Stimulated activated naive CD8-positive, alpha-beta T cell treated with anti-CD3 and anti-CD28 coated beads, Interleukin-15, Interleukin-2, amounts not matched to agents 100 ng/mL and 50 ng/mL, for 24 hours (primary cell): Measurements from ENCODE around the gene TMEM131.

Source experiments
- H3K27ac Mint-ChIP-seq: one replicate; pipeline ENCODE4 v1.8.0; 2021; ENCODE audit warnings: mild to moderate bottlenecking, mixed read lengths
- H3K27me3 Mint-ChIP-seq: one replicate; pipeline ENCODE4 v1.8.0; 2021; ENCODE audit warnings: mixed read lengths
- H3K36me3 Mint-ChIP-seq: one replicate; pipeline ENCODE4 v1.8.0; 2021; ENCODE audit warnings: low read depth, mixed read lengths
- H3K4me1 Mint-ChIP-seq: one replicate; pipeline ENCODE4 v1.8.0; 2021; ENCODE audit warnings: low read depth, mixed read lengths
- H3K4me3 Mint-ChIP-seq: one replicate; pipeline ENCODE4 v1.8.0; 2021; ENCODE audit warnings: mild to moderate bottlenecking, mixed read lengths
- H3K9me3 Mint-ChIP-seq: one replicate; pipeline ENCODE4 v1.8.0; 2021; ENCODE audit warnings: mixed read lengths

TMEM131 gene

DNA sequence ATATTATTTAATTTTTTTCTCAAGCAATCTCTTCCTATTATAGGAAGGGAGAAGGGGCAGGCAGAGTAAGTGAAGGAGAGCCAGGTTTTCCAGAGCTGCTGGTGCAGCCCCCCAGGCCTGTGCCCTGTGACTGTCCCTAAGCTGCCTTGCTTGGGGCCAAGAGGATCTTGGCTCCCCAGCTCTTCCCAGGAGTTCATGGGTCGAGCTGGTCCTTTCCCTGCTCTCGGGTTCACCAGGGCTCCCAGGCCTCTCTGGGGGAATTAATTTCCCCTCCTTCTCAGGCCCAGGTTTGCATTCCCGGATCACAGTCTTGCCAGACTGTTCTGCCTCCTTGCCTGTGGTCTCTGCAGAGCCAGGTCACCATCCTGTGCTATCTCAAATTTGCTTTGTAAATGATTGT is 12.7 kb upstream of the TMEM131 start:
- H3K36me3 Mint-ChIP-seq = no peaks in the 10 kb centered on the region
- no peaks in the 10 kb centered on the region for H3K9me3 Mint-ChIP-seq
- no peak overlapping the region for H3K27ac Mint-ChIP-seq
- H3K4me1 Mint-ChIP-seq = peaks cover 35% of the 10 kb centered on the region
- H3K27me3 Mint-ChIP-seq = no peaks in the 10 kb centered on the region
- H3K4me3 Mint-ChIP-seq = no peak overlapping the region

GRCh38 chr2:98006378-98006777 is 10.6 kb upstream of the TMEM131 start:
- Mint-ChIP-seq H3K27ac (no peak overlapping the region), H3K27me3 (no peaks in the 10 kb centered on the region), H3K36me3 (no peaks in the 10 kb centered on the region), H3K4me3 (no peak overlapping the region), H3K4me1 (peaks cover 17% of the 10 kb centered on the region), H3K9me3 (no peaks in the 10 kb centered on the region)

- Mint-ChIP-seq H3K27ac (no peak overlapping the region), H3K4me3 (no peak overlapping the region), H3K27me3 (no peaks in the 10 kb centered on the region)
These were observed 8.9 kb upstream of the TMEM131 start for GRCh38 chr2:98004613-98005012.

DNA sequence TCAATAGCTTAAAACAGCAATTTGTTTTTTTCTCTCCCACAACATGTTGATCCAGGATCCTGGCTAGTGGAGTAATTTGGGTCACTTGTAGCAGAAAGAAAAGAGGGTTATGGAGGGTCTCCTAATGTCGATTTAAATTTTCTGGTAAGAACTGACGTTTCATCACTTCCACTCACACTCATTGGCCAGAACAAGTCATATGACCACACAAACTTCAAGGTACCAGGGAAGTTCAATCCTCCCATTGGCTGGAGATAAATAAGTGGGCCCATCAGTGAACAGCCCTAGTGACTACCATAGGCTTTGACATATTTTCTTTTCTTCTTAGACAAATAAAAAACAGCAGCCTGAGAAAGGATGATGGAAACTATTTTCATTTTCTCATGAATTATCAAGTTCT is 8.3 kb upstream of the TMEM131 start:
- Mint-ChIP-seq H3K27ac (no peak overlapping the region), H3K4me3 (no peak overlapping the region), H3K9me3 (no peaks in the 10 kb centered on the region), H3K36me3 (no peaks in the 10 kb centered on the region), H3K27me3 (no peaks in the 10 kb centered on the region), H3K4me1 (no peaks in the 10 kb centered on the region)

More at GRCh38 chr2:98004613-98005012, 8.9 kb upstream of the TMEM131 start:
- Mint-ChIP-seq H3K36me3 (no peaks in the 10 kb centered on the region), H3K4me1 (peaks cover under 1% of the 10 kb centered on the region), H3K9me3 (no peaks in the 10 kb centered on the region)

DNA sequence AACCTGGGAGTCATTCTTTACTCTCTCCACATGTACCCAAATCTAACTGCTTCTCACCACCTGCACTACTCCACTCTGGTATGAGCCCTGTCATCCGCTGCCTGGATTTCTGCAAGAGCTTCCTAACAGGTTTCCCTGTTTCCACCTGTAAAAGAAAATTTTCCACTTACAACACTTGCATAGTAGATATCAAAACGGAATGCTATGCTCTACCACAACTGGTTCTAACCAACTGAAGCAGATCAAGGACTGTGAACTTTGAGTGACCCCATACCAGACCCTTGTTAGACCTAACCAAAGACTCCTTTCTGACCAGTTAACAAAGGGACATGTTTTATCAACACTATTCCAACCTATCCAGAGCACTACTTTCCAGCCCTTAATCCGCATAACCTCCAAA is 3.8 kb upstream of the TMEM131 start:
- no peaks in the 10 kb centered on the region for H3K36me3 Mint-ChIP-seq
- no peaks in the 10 kb centered on the region for H3K9me3 Mint-ChIP-seq
- no peak overlapping the region for H3K4me3 Mint-ChIP-seq
- H3K4me1 Mint-ChIP-seq = peaks cover 8% of the 10 kb centered on the region
- H3K27me3 Mint-ChIP-seq = no peaks in the 10 kb centered on the region
- H3K27ac Mint-ChIP-seq = no peak overlapping the region

GRCh38 chr2:97998431-97999005 is 2.8 kb upstream of the TMEM131 start:
- Mint-ChIP-seq H3K9me3 (no peaks in the 10 kb centered on the region), H3K36me3 (no peaks in the 10 kb centered on the region), H3K27me3 (no peaks in the 10 kb centered on the region), H3K4me1 (peaks cover 17% of the 10 kb centered on the region), H3K4me3 (no peak overlapping the region), H3K27ac (no peak overlapping the region)

GRCh38 chr2:97997784-97998392 is 2.1 kb upstream of the TMEM131 start:
- Mint-ChIP-seq H3K27ac (no peak overlapping the region), H3K4me1 (peaks cover 23% of the 10 kb centered on the region), H3K36me3 (peaks cover 4% of the 10 kb centered on the region), H3K27me3 (no peaks in the 10 kb centered on the region), H3K4me3 (no peak overlapping the region), H3K9me3 (no peaks in the 10 kb centered on the region)

GRCh38 chr2:97996679-97997078 is 931 bp upstream of the TMEM131 start:
- Mint-ChIP-seq H3K9me3 (no peaks in the 10 kb centered on the region), H3K4me3 (peak overlapping the region; percentile 82), H3K27ac (peak overlapping the region; percentile 85)

DNA sequence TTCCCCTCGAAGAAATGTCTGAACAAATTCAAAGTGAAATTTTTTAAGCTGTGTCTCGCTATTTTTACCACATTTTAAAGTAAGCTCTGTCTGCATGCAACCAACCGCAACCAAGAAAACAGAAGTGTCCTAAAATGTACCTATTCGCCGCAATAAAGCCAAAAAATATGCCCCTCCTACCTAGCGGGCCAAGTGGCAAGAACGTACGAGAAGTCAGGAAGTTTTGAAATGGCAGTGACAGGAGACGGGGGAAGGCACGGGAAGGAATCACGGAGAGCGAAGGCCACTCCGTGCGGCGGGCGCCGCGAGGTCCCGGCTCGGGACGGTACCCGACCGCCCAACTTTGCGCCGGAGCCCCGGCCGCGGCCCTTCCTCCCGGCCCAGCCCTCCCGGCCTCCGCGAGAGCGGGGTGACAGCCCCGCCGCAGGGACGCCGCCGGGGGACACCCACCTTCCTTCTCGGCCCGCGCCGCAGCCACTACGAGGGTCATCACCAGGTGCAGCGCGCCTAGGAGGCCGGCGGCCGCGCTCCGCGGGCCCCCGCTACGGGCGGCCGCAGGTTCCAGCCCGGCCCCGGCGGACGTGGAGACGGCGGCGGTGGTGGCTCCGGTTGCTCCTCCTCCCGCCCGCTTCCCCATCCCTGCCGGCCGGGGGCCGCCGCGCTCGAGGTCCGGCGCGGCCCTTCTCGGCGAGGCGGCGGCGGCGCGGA is 568 bp downstream of the TMEM131 start:
- Mint-ChIP-seq H3K9me3 (no peaks in the 10 kb centered on the region), H3K4me1 (peaks cover 45% of the 10 kb centered on the region), H3K27me3 (no peaks in the 10 kb centered on the region), H3K36me3 (peaks cover 13% of the 10 kb centered on the region), H3K27ac (peak overlapping the region; percentile 95), H3K4me3 (peak overlapping the region; percentile 99)

More at GRCh38 chr2:97996679-97997078, 931 bp upstream of the TMEM131 start:
- H3K27me3 Mint-ChIP-seq = no peaks in the 10 kb centered on the region
- peaks cover 33% of the 10 kb centered on the region for H3K4me1 Mint-ChIP-seq
- H3K36me3 Mint-ChIP-seq = peaks cover 8% of the 10 kb centered on the region

DNA sequence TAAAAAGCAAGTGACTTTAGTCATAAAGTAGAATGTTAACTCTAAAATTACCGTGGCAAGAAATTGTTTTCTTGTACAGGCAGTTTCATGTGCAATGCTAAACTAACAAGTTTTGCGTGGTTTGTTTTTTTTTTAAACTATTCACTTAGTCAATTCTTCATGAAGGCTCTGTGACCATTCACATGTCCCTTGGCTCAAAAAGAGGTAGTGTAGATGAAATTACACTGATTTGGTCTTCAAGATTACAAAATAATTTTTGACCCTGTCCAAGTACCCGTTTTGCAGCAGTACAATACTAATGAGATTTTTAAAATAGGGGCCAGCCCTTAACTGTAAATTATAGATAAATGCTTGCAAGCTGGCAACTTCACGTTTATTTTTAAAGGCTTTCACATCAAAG is 1.3 kb downstream of the TMEM131 start:
- Mint-ChIP-seq H3K27me3 (no peaks in the 10 kb centered on the region), H3K4me1 (peaks cover 52% of the 10 kb centered on the region), H3K27ac (peak overlapping the region; percentile 95), H3K9me3 (no peaks in the 10 kb centered on the region), H3K4me3 (peak overlapping the region; percentile 99), H3K36me3 (peaks cover 13% of the 10 kb centered on the region)

DNA sequence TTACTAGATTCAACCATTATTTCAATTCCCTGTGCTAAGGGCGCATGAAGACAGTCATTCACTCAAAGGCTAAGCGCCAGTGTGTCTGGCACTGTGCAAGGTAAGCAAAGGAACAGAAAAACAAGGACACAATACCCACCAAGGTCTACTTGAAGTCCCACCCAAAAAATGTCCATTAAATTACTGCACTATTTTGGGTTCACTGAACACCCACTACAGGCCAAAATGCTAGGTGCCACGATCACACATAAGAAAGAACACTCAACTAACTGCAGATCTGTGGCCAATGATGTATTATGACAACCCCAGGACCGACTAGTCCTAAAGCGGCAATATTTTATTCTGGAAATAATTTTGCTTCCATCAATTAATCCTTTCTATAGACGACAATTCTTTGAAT is 1.8 kb downstream of the TMEM131 start:
- Mint-ChIP-seq H3K27ac (peak overlapping the region; percentile 17), H3K4me1 (peaks cover 53% of the 10 kb centered on the region), H3K9me3 (no peaks in the 10 kb centered on the region), H3K36me3 (peaks cover 13% of the 10 kb centered on the region), H3K4me3 (peak overlapping the region; percentile 99), H3K27me3 (no peaks in the 10 kb centered on the region)

DNA sequence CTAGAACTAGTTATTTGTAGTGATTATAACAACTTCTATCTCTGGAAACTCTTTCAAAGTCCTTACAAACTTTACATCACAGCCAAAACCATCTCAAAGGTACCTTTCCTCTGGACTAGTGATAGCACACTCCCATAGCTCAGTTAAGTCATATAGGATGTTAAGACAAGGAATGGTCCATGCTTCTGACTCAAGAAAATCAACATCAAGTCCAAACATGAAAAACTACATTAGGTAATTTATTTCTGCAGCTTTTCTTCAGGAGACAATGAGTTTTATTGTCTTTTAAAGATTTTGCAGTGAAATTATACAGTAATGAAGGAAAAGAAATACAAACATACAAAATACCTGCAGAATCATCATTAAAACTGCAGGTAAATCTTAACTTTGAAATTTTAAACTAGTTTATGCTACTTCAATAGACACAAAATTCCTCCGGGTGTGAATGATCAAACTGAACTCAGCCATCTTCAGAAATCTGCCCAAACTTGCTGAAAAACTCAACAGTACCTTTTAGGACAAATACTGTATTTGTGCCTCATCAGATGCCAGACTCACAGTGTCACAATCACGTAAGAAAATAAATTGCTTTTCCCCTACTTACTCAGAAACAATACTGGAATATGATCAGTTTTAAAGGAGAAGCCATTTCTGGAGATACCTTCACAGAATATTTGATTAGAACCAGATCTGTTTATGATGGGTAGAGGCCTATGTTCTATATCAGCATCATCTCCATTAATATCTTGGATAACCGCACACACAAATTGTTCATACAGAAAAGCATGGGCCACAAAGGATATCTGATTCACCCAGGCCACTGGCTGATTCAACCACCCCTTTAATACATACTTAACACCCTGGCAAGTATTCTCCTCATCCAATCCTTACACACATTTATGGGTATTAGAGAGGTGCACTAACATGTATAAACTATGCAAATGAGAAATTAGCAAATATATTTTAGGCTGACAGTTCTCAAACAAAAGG is 2.6 kb downstream of the TMEM131 start:
- Mint-ChIP-seq H3K4me3 (peak overlapping the region; percentile 99), H3K27ac (no peak overlapping the region), H3K4me1 (peaks cover 60% of the 10 kb centered on the region), H3K27me3 (no peaks in the 10 kb centered on the region), H3K9me3 (peaks cover 5% of the 10 kb centered on the region), H3K36me3 (peaks cover 19% of the 10 kb centered on the region)

DNA sequence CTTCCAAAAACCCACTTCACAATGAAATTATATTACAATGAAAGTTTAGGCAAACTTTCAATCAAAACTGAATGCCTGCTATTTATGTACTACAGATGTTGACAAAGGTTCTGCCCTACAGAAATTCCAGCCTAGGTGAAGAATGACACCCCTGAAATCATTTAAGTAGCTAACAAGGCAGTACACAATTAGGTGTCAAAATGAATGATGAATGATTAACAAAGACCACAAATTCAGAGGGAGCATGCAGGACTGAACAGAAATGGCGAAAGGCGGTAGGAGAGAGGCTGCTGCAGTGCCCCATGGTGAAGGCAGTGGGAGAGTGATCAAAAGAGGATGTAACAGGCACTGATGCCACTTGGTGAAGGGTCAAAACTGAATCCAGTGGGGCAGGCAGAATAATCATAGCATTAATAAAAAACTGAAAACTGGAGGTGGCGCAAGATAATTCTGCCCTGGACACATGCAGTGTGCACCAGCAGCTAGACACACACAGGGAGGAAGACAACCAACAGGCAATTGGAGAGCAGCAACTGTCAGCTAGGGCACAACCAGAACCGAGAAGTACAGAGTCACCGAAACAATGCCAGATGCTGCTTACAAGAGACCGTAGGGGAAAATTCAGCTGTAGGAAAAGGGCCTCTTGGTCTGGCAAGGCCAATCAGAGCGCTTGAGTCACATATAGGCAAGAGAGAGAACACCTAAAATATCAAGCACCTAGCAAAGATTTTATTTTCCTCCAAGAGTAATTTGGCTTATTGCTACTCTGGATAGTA is 4.5 kb downstream of the TMEM131 start:
- Mint-ChIP-seq H3K27me3 (no peaks in the 10 kb centered on the region), H3K27ac (no peak overlapping the region), H3K9me3 (peaks cover 10% of the 10 kb centered on the region), H3K4me1 (peaks cover 67% of the 10 kb centered on the region), H3K4me3 (no peak overlapping the region), H3K36me3 (peaks cover 24% of the 10 kb centered on the region)

- Mint-ChIP-seq H3K9me3 (peaks cover 10% of the 10 kb centered on the region), H3K27ac (no peak overlapping the region), H3K4me3 (no peak overlapping the region), H3K27me3 (no peaks in the 10 kb centered on the region), H3K4me1 (peaks cover 64% of the 10 kb centered on the region), H3K36me3 (peaks cover 29% of the 10 kb centered on the region)
These were observed 7.0 kb downstream of the TMEM131 start for GRCh38 chr2:97988722-97989121.
